Panc1 (cell line): Measurements from ENCODE around the gene FRS2.

Experiments used
- POLR2AphosphoS5 ChIP-seq: IDR thresholded peaks from 2 replicates; pipeline ENCODE4 v1.6.1; 2012; ENCODE audit warnings: mild to moderate bottlenecking, low read depth, low read length, moderate library complexity
- TF ChIP-seq, protein P1 (sequence below): fragments of 450-650 bp; IDR thresholded peaks from 2 replicates; pipeline ENCODE4 v1.5.1; 2017; ENCODE audit warnings: mild to moderate bottlenecking

DNA sequence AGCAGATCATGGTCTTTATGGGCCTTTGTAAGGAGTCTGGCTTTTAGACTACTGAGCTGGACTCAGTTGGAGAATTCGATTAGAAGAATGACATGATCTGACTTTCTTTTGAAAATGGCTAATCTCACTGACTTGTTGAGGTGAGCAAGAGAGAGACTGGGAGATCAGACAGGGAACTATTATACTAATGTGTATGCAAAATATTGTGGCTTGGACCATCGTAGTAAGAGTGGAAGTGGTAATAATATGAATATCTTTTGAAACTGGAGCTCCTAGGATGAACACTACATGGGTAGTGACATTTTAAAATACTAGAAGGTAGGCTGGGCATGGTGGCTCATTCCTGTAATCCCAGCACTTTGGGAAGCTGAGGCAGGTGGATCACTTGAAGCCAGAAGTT, 58.8 kb downstream of the FRS2 start:
- TF ChIP-seq, protein P1, sequence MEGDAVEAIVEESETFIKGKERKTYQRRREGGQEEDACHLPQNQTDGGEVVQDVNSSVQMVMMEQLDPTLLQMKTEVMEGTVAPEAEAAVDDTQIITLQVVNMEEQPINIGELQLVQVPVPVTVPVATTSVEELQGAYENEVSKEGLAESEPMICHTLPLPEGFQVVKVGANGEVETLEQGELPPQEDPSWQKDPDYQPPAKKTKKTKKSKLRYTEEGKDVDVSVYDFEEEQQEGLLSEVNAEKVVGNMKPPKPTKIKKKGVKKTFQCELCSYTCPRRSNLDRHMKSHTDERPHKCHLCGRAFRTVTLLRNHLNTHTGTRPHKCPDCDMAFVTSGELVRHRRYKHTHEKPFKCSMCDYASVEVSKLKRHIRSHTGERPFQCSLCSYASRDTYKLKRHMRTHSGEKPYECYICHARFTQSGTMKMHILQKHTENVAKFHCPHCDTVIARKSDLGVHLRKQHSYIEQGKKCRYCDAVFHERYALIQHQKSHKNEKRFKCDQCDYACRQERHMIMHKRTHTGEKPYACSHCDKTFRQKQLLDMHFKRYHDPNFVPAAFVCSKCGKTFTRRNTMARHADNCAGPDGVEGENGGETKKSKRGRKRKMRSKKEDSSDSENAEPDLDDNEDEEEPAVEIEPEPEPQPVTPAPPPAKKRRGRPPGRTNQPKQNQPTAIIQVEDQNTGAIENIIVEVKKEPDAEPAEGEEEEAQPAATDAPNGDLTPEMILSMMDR, result no peak
- no peak for TF ChIP-seq POLR2AphosphoS5
